Endodermal cell (in vitro differentiated cells): ENCODE data around the gene FCHO1. TPM values are rescaled to one million over a fixed set of nuclear protein-coding genes. Genes with fewer than 3 reads are reported as not detected.

Experiments used
- DNase-seq: peaks from one replicate; pipeline ENCODE4 v3.0.0-alpha.2; 2017
- H3K27ac ChIP-seq: 2 replicates; pipeline ENCODE4 v1.5.1; 2013; ENCODE audit warnings: mild to moderate bottlenecking, low read depth, low read length, moderate library complexity
- H3K27me3 ChIP-seq: 2 replicates; pipeline ENCODE4 v1.6.1; 2013; ENCODE audit warnings: mild to moderate bottlenecking, low read length, moderate library complexity; ENCODE audit not compliant: insufficient read depth, control insufficient read depth, poor library complexity, severe bottlenecking
- H3K36me3 ChIP-seq: 2 replicates; pipeline ENCODE4 v1.7.0; 2013; ENCODE audit warnings: mild to moderate bottlenecking, low read length, moderate library complexity; ENCODE audit not compliant: control insufficient read depth, insufficient read depth
- H3K4me1 ChIP-seq: one replicate; pipeline ENCODE4 v1.7.0; 2013; ENCODE audit warnings: low read length; ENCODE audit not compliant: control insufficient read depth, insufficient read depth
- H3K4me3 ChIP-seq: 2 replicates; pipeline ENCODE4 v1.5.1; 2013; ENCODE audit warnings: mild to moderate bottlenecking, low read length, moderate library complexity
- H3K9ac ChIP-seq: 2 replicates; pipeline ENCODE4 v1.6.1; 2013; ENCODE audit warnings: mild to moderate bottlenecking, low read length, moderate library complexity; ENCODE audit not compliant: poor library complexity, severe bottlenecking; ENCODE audit errors: extremely low read depth
- H3K9me3 ChIP-seq: 2 replicates; pipeline ENCODE4 v1.6.1; 2013; ENCODE audit warnings: mild to moderate bottlenecking, low read length, moderate library complexity; ENCODE audit not compliant: control insufficient read depth
- H3K27ac Mint-ChIP-seq: 2 replicates; pipeline ENCODE4 v1.8.0; 2020; ENCODE audit warnings: mixed read lengths
- H3K27me3 Mint-ChIP-seq: 2 replicates; pipeline ENCODE4 v1.8.0; 2021; ENCODE audit warnings: mild to moderate bottlenecking, mixed read lengths; ENCODE audit not compliant: insufficient read depth
- H3K36me3 Mint-ChIP-seq: 2 replicates; pipeline ENCODE4 v1.8.0; 2020; ENCODE audit warnings: low read depth, mixed read lengths
- H3K4me1 Mint-ChIP-seq: 2 replicates; pipeline ENCODE4 v1.8.0; 2020; ENCODE audit warnings: mixed read lengths
- H3K4me3 Mint-ChIP-seq: 2 replicates; pipeline ENCODE4 v1.8.0; 2020; ENCODE audit warnings: mild to moderate bottlenecking, moderate library complexity, mixed read lengths
- H3K9me3 Mint-ChIP-seq: 2 replicates; pipeline ENCODE4 v1.8.0; 2020; ENCODE audit warnings: mild to moderate bottlenecking, mixed read lengths
- CTCF ChIP-seq: fragments of 200-600 bp; sonication (generic); conservative IDR thresholded peaks from 2 replicates; pipeline ENCODE4 v1.5.0; 2021; ENCODE audit warnings: antibody characterized with exemption, mild to moderate bottlenecking
- WGBS, 2 experiments: methylation state at CpG; one replicate each; pipeline versions ENCODE4 v1.1.5 to v1.1.7; 2013; ENCODE audit warnings: missing lambda C conversion rate in 2 of 2, mixed read lengths in 1 of 2; ENCODE audit not compliant: insufficient coverage in 1 of 2, insufficient read length in 1 of 2; 5-methylcytosine and 5-hydroxymethylcytosine counted together
- total RNA-seq, 2 donors: library from RNA; stranded (reverse); fragmentation: NEBNext Ultra II Directional in 1 of 2; extraction: Animal tissue kit (Norgen Biotek cat#: 25700) in 1 of 2; gene quantifications; 2 replicates in 1 of 2; 3 replicates in 1 of 2; pipeline ENCODE4 v1.2.1, GENCODE V29; 2021

Gene FCHO1
- total RNA-seq, 2 donors from 2014 or later = 8.5 to 10.2 TPM

- WGBS, 2 experiments = 88 to 90% methylated on average over 3 to 6 of the region's 6 CpGs
- Histone ChIP-seq H3K9ac (no peak overlapping the region), H3K4me3 (no peak overlapping the region), H3K36me3 (no peaks in the 10 kb centered on the region), H3K4me1 (no peaks in the 10 kb centered on the region), H3K27me3 (no peaks in the 10 kb centered on the region), H3K9me3 (no peaks in the 10 kb centered on the region), H3K27ac (no peak overlapping the region)
- Mint-ChIP-seq H3K27ac (no peak overlapping the region), H3K4me1 (no peaks in the 10 kb centered on the region), H3K9me3 (no peaks in the 10 kb centered on the region), H3K36me3 (no peaks in the 10 kb centered on the region), H3K27me3 (peaks cover 11% of the 10 kb centered on the region), H3K4me3 (no peak overlapping the region)
- TF ChIP-seq CTCF = no peak
- no peak for DNase-seq
Observed at GRCh38 chr19:17711851-17712250, 39.4 kb upstream of the FCHO1 start.

DNA sequence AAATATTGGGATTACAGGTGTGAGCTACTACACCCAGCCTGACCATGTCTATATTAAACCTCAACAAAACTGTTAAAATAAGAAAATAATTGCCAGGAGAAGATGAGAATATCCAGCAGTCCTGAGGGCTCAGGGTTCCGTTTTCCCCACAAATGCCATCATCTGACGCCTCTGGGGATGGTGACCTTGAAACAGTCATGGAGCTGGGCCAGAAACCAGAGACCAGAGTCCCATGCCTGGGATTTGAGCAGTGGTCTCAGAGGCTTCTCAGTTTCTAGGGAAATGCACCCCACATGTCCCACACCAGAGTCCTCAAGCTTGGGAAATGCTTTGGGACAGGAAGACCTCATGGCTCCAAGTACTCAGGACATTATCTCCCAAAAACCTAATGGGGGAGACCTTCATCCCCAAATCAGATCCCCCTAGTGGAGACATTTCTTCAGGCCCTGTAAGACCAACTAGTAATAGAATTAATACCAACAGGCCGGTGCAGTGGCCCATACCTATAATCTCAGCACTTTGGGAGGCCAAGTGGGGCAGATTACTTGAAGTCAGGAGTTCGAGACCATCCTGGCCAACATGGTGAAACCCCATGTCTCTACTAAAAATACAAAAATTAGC, 34.9 kb upstream of the FCHO1 start:
- no peak overlapping the region for H3K27ac ChIP-seq
- H3K27me3 ChIP-seq = no peaks in the 10 kb centered on the region
- 88 to 96% methylated on average over 4 of the region's 4 CpGs for WGBS, 2 experiments
- Mint-ChIP-seq H3K36me3 (peaks cover 12% of the 10 kb centered on the region), H3K27ac (no peak overlapping the region), H3K4me3 (no peak overlapping the region), H3K4me1 (peaks cover 12% of the 10 kb centered on the region), H3K9me3 (no peaks in the 10 kb centered on the region), H3K27me3 (peaks cover 3% of the 10 kb centered on the region)
- TF ChIP-seq CTCF = peak; percentile 58
- H3K36me3 ChIP-seq = no peaks in the 10 kb centered on the region
- H3K9ac ChIP-seq = no peak overlapping the region
- no peak overlapping the region for H3K4me3 ChIP-seq
- no peaks in the 10 kb centered on the region for H3K4me1 ChIP-seq
- no peaks in the 10 kb centered on the region for H3K9me3 ChIP-seq
- no peak for DNase-seq

- H3K36me3 ChIP-seq = peaks cover 12% of the 10 kb centered on the region
- H3K9ac ChIP-seq = no peak overlapping the region
- H3K27ac ChIP-seq = no peak overlapping the region
- peak overlapping the region; percentile 73 for H3K4me3 Mint-ChIP-seq
- H3K9me3 Mint-ChIP-seq = no peaks in the 10 kb centered on the region
- H3K4me1 Mint-ChIP-seq = peaks cover 12% of the 10 kb centered on the region
- DNase-seq = no peak
- peak overlapping the region; percentile 79 for H3K4me3 ChIP-seq
- no peaks in the 10 kb centered on the region for H3K27me3 Mint-ChIP-seq
- H3K9me3 ChIP-seq = no peaks in the 10 kb centered on the region
- H3K4me1 ChIP-seq = no peaks in the 10 kb centered on the region
- no peak for TF ChIP-seq CTCF
- peak overlapping the region; percentile 41 for H3K27ac Mint-ChIP-seq
- no peaks in the 10 kb centered on the region for H3K27me3 ChIP-seq
- 87 to 90% methylated on average over 4 of the region's 4 CpGs for WGBS, 2 experiments
- peaks cover 20% of the 10 kb centered on the region for H3K36me3 Mint-ChIP-seq
Observed at GRCh38 chr19:17718550-17718946, 32.7 kb upstream of the FCHO1 start.
